Right lobe of liver (tissue), 4 donors: ENCODE results near the gene CCDC38.

Experiments used
- CTCF ChIP-seq, 4 donors: fragments of 200-600 bp in 3 of 4; fragments of 450-650 bp in 1 of 4; IDR thresholded peaks; one replicate each; pipeline versions ENCODE4 v1.5.1 to v1.8.0; 2016 to 2022; ENCODE audit warnings: antibody characterized with exemption in 4 of 4, mild to moderate bottlenecking in 2 of 4
- POLR2A ChIP-seq: fragments of 450-650 bp; IDR thresholded peaks from one replicate; pipeline ENCODE4 v1.6.1; 2017; ENCODE audit warnings: antibody characterized with exemption, mild to moderate bottlenecking
- donor health status: DM: no; HTN: no; CAD: no.
- donor health status: DM: no; HTN: no; CAD: no.
- donor health status: DM: no; HTN: yes; CAD: no.

DNA sequence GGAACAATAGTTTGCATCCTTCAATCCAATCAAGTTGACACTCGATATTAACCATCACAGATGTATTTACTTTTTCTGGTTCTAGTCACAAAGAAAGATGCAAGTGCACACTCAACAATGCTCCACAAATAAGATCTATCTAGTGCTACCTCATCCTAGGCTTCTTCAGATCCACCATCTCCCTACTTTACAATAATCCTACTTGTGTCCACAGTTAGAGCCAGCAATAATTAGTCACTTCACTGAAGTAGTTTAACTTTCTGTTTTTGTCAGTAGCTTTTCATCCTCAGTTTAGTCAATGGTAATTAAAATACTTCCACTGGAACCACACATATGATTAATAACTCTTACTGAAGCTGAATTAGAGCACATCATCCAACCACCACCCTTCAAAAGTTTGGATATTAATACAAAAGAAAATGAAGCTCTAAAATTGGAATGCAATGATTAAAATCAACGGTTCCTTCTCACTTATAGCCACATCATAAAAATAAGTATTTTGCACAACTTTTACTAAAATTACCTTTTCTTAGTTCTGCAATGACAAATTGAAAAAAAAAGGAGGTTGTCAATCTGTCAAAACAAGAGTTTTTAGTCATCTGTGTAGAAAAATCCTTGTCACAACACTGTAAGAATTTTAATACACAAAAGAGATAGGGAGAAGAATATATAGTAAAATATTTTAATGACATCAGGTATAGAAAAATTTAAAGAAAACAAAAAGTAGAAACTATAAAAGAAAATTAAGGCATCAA, 111.9 kb downstream of the CCDC38 start:
- TF ChIP-seq CTCF (IDR thresholded peaks at IDR 0.05) (no peak), POLR2A (no peak)
